Measurements from ENCODE around the gene IGFBP2.

IGFBP2 gene

DNA sequence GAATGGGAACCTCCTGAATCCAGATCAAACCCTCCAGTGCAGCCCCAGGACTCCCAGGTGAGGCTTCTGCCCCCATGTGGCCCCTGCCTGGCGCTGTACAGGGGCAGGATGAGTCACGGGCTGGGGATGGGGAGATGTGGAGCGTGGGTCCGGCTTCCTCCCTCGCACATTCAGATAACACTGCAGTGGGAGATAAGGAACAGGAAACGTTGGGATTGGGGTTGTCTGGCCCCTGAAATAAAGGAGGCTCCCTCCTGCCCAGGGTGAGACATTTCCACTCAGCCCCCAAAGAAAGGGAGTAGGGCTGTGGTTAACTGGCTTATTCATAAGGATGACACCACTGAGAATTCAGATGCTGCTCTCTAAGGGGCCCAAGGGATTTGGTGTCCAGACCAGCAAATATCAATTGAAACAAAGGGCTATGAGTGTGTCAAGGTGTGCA lies 31.4 kb downstream of the IGFBP2 start:
- Histone ChIP-seq H3K4me2 (ENCODE audit: low read length) (no peak overlapping the region), H3K9ac (ENCODE audit: low read length) (no peak overlapping the region), H3K27me3 (ENCODE audit: low read depth, low read length) (no peaks in the 10 kb centered on the region), H3K36me3 (replicated peaks; ENCODE audit: low read depth, low read length) (no peaks in the 10 kb centered on the region), H3K4me1 (ENCODE audit: low read length) (peaks cover 8% of the 10 kb centered on the region), H4K20me1 (ENCODE audit: insufficient read depth, low read length) (no peaks in the 10 kb centered on the region), H3K4me3 (ENCODE audit: low read length) (no peak overlapping the region), H3K27ac (ENCODE audit: low read length) (no peak overlapping the region), H3K79me2 (ENCODE audit: low read length) (no peaks in the 10 kb centered on the region), H2AFZ (ENCODE audit: low read depth, low read length) (no peak overlapping the region), H3K9me3 (ENCODE audit: insufficient read depth, low read length) (no peaks in the 10 kb centered on the region)
- TF ChIP-seq EZH2phosphoT487 (IDR thresholded peaks at IDR 0.05; ENCODE audit: low read depth), result no peak
- TF ChIP-seq, protein P1, sequence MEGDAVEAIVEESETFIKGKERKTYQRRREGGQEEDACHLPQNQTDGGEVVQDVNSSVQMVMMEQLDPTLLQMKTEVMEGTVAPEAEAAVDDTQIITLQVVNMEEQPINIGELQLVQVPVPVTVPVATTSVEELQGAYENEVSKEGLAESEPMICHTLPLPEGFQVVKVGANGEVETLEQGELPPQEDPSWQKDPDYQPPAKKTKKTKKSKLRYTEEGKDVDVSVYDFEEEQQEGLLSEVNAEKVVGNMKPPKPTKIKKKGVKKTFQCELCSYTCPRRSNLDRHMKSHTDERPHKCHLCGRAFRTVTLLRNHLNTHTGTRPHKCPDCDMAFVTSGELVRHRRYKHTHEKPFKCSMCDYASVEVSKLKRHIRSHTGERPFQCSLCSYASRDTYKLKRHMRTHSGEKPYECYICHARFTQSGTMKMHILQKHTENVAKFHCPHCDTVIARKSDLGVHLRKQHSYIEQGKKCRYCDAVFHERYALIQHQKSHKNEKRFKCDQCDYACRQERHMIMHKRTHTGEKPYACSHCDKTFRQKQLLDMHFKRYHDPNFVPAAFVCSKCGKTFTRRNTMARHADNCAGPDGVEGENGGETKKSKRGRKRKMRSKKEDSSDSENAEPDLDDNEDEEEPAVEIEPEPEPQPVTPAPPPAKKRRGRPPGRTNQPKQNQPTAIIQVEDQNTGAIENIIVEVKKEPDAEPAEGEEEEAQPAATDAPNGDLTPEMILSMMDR (IDR thresholded peaks at IDR 0.05; ENCODE audit: low read depth, low read length), result peak; percentile 31; the same call in 1 of the 2 replicates

DNA sequence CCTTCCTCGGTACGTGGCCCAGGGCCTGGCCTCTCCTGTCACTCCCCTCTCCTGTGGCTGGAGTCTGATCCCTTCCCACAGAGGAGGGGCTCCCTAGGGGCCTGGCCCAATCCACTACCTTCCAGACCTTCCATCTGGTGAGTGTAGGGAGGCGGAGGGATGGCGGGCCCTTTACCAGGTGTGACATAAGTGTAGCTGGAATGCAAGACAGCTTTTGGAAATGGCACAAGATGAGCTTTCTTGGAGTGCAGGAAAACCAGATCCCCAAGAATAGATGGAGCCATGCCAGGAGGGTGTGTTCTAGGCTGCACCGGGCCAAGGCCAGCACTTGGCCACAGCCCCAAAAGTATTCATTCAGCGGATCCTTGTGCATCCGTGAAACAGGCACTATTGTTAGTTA lies 32.0 kb downstream of the IGFBP2 start:
- no peaks in the 10 kb centered on the region for H3K79me2 ChIP-seq (ENCODE audit: low read length)
- H2AFZ ChIP-seq (ENCODE audit: low read depth, low read length), result no peak overlapping the region
- TF ChIP-seq, protein P1 (IDR thresholded peaks at IDR 0.05; ENCODE audit: low read depth, low read length), result no peak
- TF ChIP-seq EZH2phosphoT487 (IDR thresholded peaks at IDR 0.05; ENCODE audit: low read depth), result no peak
- H3K27me3 ChIP-seq (ENCODE audit: low read depth, low read length), result no peaks in the 10 kb centered on the region
- no peak overlapping the region for H3K9ac ChIP-seq (ENCODE audit: low read length)
- no peak overlapping the region for H3K4me3 ChIP-seq (ENCODE audit: low read length)
- no peaks in the 10 kb centered on the region for H3K9me3 ChIP-seq (ENCODE audit: insufficient read depth, low read length)
- peaks cover 8% of the 10 kb centered on the region for H3K4me1 ChIP-seq (ENCODE audit: low read length)
- H3K4me2 ChIP-seq (ENCODE audit: low read length), result no peak overlapping the region
- H4K20me1 ChIP-seq (ENCODE audit: insufficient read depth, low read length), result no peaks in the 10 kb centered on the region
- no peak overlapping the region for H3K27ac ChIP-seq (ENCODE audit: low read length)
- H3K36me3 ChIP-seq (replicated peaks; ENCODE audit: low read depth, low read length), result no peaks in the 10 kb centered on the region

DNA sequence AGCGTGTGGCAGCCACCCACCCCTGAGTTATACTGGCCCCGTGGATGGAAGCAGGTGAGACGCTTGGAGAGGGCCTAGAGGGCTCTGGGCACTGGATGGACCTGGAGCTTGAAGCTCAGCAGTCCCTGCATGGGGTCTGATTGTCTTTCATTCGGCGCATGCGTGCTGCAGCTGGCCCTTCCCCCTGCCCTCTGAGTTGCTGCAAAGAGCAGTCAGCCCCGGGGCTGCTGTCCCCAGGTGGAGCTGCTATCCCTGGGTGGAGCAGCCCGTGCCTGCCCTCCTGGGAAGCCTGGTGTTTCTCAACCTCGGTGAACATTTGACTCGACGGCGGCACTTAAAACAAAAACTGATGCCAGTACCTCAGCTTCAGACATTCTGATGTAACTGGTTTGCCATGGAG lies 32.5 kb downstream of the IGFBP2 start:
- no peak overlapping the region for H3K4me2 ChIP-seq (ENCODE audit: low read length)
- H2AFZ ChIP-seq (ENCODE audit: low read depth, low read length), result no peak overlapping the region
- H3K27me3 ChIP-seq (ENCODE audit: low read depth, low read length), result no peaks in the 10 kb centered on the region
- no peak for TF ChIP-seq EZH2phosphoT487 (IDR thresholded peaks at IDR 0.05; ENCODE audit: low read depth)
- TF ChIP-seq, protein P1 (IDR thresholded peaks at IDR 0.05; ENCODE audit: low read depth, low read length), result no peak
- H3K9ac ChIP-seq (ENCODE audit: low read length), result no peak overlapping the region
- H3K36me3 ChIP-seq (replicated peaks; ENCODE audit: low read depth, low read length), result no peaks in the 10 kb centered on the region
- no peaks in the 10 kb centered on the region for H3K9me3 ChIP-seq (ENCODE audit: insufficient read depth, low read length)
- H3K27ac ChIP-seq (ENCODE audit: low read length), result no peak overlapping the region
- H3K4me3 ChIP-seq (ENCODE audit: low read length), result no peak overlapping the region
- no peaks in the 10 kb centered on the region for H4K20me1 ChIP-seq (ENCODE audit: insufficient read depth, low read length)
- peaks cover 8% of the 10 kb centered on the region for H3K4me1 ChIP-seq (ENCODE audit: low read length)
- no peaks in the 10 kb centered on the region for H3K79me2 ChIP-seq (ENCODE audit: low read length)

DNA sequence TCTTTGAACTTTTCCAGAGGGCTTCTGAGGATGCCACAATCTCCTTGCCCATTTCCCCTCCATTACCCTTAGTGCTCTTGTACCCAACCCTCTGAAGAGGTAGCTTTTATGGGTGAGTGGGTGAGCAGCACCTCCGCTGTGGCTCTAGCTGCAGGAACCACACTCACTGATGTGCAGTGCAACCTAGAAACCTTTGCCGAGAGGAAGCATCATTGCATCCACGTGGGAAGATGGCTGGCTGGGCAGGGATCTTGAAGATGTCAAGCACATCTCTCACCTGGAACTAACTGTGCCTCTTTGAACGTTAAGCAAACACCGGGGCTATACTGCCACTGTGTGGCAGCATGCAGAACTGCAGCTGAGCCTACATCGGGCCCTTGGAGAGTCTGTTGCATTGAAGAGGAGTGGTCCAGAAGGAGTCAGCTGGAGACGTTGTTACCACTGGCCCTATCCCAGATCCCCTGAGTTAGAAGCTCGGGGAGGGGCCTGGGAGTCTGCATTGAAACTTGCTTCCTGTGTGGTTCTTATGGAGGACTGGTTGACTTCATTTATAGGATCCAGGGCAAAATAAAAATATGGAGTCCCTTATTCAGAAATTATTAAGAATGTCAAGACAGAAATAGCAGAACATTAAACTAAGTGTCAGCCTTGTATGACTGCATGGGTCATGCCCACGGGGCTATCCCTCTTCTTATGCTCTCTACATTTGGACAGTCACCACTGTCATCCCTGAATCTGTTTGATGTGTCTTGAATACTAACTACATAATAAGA lies 33.4 kb downstream of the IGFBP2 start:
- H3K4me3 ChIP-seq (ENCODE audit: low read length), result no peak overlapping the region
- no peak for TF ChIP-seq EZH2phosphoT487 (IDR thresholded peaks at IDR 0.05; ENCODE audit: low read depth)
- TF ChIP-seq, protein P1 (IDR thresholded peaks at IDR 0.05; ENCODE audit: low read depth, low read length), result peak; percentile 83
- H3K4me1 ChIP-seq (ENCODE audit: low read length), result peaks cover 7% of the 10 kb centered on the region
- no peaks in the 10 kb centered on the region for H3K27me3 ChIP-seq (ENCODE audit: low read depth, low read length)
- H3K36me3 ChIP-seq (replicated peaks; ENCODE audit: low read depth, low read length), result no peaks in the 10 kb centered on the region
- no peak overlapping the region for H2AFZ ChIP-seq (ENCODE audit: low read depth, low read length)
- H4K20me1 ChIP-seq (ENCODE audit: insufficient read depth, low read length), result no peaks in the 10 kb centered on the region
- H3K9me3 ChIP-seq (ENCODE audit: insufficient read depth, low read length), result no peaks in the 10 kb centered on the region
- H3K4me2 ChIP-seq (ENCODE audit: low read length), result no peak overlapping the region
- H3K9ac ChIP-seq (ENCODE audit: low read length), result no peak overlapping the region
- H3K27ac ChIP-seq (ENCODE audit: low read length), result no peak overlapping the region
- no peaks in the 10 kb centered on the region for H3K79me2 ChIP-seq (ENCODE audit: low read length)
